ENCODE results near the gene FGF12.
"Not testable (repeated sequence)": the region's sequence is repeated elsewhere in the genome, so short reads cannot be mapped to it uniquely, and the experiment has no call there.

Gene FGF12

DNA sequence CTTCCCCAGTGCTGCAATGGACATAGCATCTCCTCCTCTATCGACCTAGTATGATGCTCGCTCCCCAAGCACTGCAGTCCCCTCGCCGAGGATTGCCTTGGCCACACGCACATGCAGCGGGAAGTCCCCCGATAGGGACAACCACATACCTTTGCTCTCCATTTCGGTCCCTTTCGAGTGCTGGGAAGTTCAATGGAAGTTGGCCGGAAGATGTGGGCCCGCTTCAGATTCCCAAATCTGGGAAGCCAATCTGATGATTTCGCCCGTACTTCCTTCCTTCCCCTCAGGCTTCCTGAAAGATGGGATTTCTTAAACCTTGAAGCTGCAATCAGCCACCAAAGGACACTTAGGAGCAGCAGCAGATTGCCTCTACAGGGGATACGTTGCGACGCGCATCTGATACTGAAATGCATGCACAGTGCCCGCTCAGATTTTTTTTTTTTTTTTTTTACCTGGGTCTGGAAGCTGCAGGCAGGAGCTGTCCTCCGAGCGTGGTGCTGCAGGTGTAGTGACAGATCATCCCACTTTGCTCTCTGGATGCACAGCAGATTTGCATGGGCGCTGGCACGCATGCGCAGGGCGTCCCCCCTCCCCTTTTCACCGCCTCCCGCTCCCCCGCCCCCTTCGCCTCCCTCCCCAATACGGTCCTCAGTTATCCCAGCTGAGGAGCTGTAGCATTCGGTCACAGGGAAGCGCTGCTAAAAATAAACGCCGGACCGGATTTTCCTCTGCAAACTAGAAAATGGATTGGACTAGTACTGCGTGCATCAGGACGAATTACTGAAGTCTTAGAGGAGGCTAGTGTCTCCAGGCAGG, at the start of gene FGF12:
FGF12 (minus strand) TSS at position 510 of the 816 bp plus-strand sequence.
- in situ Hi-C loops (cut with MboI; ENCODE audit: low pct_unique_long_range_greater_than_20kb, low sequenced_read_pairs, unreplicated experiment): no loop called here
- TF ChIP-seq CTCF (IDR thresholded peaks at IDR 0.05; ENCODE audit: extremely low read depth, insufficient read depth, missing control alignments): no peak
- DNase-seq (ENCODE audit: low spot score): peak; percentile 21

- in situ Hi-C loops (cut with MboI; ENCODE audit: low pct_unique_long_range_greater_than_20kb, low sequenced_read_pairs, unreplicated experiment); DNase-seq (ENCODE audit: low spot score): not testable (repeated sequence)
Measured at GRCh38 chr3:192774341-192774740, 47.0 kb upstream of the FGF12 start.

GRCh38 chr3:192772240-192772894, 45.0 kb upstream of the FGF12 start:
- peak; percentile 44 for TF ChIP-seq CTCF (IDR thresholded peaks at IDR 0.05; ENCODE audit: extremely low read depth, insufficient read depth, missing control alignments)
- no peak for DNase-seq (ENCODE audit: low spot score)
- in situ Hi-C loops (cut with MboI; ENCODE audit: low pct_unique_long_range_greater_than_20kb, low sequenced_read_pairs, unreplicated experiment): no loop called here

- in situ Hi-C loops (cut with MboI; ENCODE audit: low pct_unique_long_range_greater_than_20kb, low sequenced_read_pairs, unreplicated experiment): no loop called here
- no peak for TF ChIP-seq CTCF (IDR thresholded peaks at IDR 0.05; ENCODE audit: extremely low read depth, insufficient read depth, missing control alignments)
- DNase-seq (ENCODE audit: low spot score): no peak
Measured at GRCh38 chr3:192758654-192759053, 31.3 kb upstream of the FGF12 start.

DNA sequence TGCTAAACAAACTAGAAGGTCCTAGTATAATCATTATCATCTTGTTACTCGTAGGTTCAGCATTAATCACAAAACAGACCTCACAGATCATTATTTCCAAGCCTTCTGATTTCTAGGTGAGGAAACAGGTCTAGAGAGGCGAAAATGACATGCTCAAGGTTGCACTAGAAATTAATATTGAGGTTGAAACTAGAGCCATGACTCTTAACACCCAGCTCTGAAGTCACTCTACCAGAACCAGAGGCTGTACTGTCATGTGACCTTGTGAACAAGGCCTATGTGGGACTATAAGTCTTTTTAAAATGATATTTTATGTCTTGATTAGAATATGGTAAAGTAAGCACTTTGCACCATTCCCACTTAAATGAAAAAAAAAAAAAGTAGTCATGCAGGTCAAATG, 23.8 kb upstream of the FGF12 start:
- DNase-seq (ENCODE audit: low spot score): no peak
- in situ Hi-C loops (cut with MboI; ENCODE audit: low pct_unique_long_range_greater_than_20kb, low sequenced_read_pairs, unreplicated experiment): no loop called here
- TF ChIP-seq CTCF (IDR thresholded peaks at IDR 0.05; ENCODE audit: extremely low read depth, insufficient read depth, missing control alignments): no peak

- in situ Hi-C loops (cut with MboI; ENCODE audit: low pct_unique_long_range_greater_than_20kb, low sequenced_read_pairs, unreplicated experiment): no loop called here
- TF ChIP-seq CTCF (IDR thresholded peaks at IDR 0.05; ENCODE audit: extremely low read depth, insufficient read depth, missing control alignments): no peak
- no peak for DNase-seq (ENCODE audit: low spot score)
Measured at GRCh38 chr3:192750201-192750600, 22.9 kb upstream of the FGF12 start.

DNA sequence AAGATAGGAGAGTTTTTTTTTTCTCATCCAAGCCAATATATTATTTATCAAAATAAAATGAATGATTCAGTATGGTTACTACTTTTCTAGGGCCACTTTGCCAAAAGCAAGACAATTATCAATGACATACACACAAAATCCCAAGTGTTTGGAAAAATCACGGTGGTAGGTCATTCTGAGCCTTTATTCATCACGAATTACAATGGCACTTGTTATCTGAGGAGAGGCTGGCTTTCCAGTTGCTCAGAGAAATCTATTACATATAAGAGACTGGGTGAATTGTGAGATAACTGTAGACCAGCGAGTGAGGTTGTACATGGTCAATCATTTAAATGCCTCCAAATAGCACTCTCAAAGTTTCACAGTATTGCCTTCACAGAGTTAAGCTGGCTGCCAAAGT, 20.4 kb upstream of the FGF12 start:
- no peak for TF ChIP-seq CTCF (IDR thresholded peaks at IDR 0.05; ENCODE audit: extremely low read depth, insufficient read depth, missing control alignments)
- DNase-seq (ENCODE audit: low spot score): no peak
- in situ Hi-C loops (cut with MboI; ENCODE audit: low pct_unique_long_range_greater_than_20kb, low sequenced_read_pairs, unreplicated experiment): no loop called here

All from GM13977 (cell line).